Ecto neural progenitor cell (in vitro differentiated cells): Measurements from ENCODE around the gene SORCS2.

ENCODE experiments used
- DNase-seq: peaks from one replicate; pipeline ENCODE4 v3.0.0-alpha.2; 2018; ENCODE audit warnings: low spot score

Gene SORCS2

GRCh38 chr4:7672601-7673000 is 480.3 kb downstream of the SORCS2 start:
- no peak for DNase-seq

DNA sequence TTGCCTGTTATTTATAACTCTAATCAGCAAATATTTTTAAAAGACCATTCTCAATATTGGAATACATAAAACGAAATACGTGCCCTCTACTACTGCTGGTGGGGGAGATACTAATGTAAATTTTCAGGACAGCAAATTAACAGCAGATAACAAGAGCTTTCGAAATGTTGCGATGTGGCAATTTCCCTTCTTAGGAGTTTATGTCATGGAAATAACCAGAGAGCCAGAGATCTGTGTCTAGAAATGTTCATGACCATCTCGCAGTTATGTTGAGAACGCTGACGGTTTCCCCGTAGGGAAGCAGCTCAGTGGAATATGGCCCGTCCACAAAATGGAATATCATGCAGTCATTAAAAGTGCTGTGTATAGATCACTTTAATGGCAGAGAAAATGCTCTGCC is 480.8 kb downstream of the SORCS2 start:
- no peak for DNase-seq

- no peak for DNase-seq
Observed at GRCh38 chr4:7674706-7675105, 482.4 kb downstream of the SORCS2 start.

DNA sequence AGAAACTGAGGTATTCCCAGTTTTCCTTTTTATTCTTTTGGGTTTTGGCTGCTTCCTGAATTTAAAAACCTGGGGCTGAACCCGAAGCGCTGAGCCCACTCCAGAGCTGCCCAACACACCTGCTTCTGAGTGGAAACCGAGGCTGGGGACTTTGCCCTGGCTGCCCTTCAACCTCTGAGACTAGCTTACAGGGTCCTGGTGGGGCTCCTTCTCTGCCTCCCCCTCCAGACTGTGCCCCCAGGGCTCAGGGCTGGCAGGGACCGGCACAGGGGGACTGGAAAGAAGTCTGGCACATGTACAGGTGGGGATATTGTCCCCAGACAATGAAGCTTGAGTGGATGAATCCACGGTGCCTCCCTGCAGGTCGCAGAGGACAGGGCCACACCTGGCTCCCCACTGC is 482.8 kb downstream of the SORCS2 start:
- DNase-seq: no peak

DNA sequence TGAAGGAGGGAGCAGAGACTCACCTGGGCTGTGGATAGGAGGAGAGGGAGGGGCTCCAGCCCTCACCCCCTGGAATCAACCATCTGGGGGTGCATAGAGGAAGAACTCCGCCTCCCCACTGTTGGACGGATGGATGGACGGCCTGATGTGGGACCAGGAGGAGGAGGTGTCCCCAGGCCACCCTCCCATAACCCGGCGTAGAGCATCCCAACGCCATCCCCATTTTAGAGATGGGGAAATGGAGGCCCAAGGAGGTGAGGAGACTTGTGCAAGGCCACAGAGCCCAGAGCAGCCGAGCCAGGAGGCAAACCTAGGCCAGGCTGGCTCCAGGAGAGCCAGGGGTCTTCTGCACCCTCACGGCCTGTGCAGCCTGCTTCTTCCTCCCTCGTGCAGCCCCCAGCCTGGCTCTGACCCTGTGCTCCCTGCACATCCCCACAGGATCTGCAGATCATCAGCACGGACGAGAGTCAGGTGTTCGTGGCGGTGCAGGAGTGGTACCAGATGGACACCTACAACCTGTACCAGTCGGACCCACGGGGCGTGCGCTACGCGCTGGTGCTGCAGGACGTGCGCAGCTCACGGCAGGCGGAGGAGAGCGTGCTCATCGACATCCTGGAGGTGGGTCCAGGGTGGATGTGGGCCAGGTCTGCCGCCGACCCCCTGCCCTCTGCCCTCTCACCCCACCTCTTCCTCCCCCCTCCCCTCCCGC is 483.4 kb downstream of the SORCS2 start:
- DNase-seq: no peak

GRCh38 chr4:7676398-7676922 is 484.1 kb downstream of the SORCS2 start:
- no peak for DNase-seq

- no peak for DNase-seq
Observed at GRCh38 chr4:7677086-7677485, 484.7 kb downstream of the SORCS2 start.

DNA sequence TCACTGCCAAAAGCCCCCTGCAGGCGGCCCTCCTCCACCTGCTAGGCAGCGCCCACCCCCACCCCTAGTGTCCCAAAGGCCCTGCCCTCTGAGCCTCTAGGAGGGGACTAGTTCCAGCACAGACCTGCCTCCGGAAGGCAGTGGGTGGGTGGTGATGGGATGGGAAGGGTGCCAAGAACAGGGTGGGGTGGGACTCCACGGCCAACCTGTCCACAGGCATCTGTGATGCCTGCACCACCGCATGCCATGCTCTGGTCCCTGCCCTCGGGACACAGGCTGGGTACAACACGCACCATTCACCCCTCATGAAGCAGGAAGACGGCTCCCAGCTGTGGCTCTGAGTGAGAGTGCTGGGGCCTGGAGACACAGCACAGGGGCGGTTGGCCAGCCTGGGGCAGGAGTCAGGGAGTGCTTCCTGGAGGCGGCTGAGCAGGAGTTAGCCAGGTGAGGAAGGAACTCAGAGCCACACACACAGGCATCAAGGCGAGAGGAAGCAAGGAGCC is 485.5 kb downstream of the SORCS2 start:
- no peak for DNase-seq

DNA sequence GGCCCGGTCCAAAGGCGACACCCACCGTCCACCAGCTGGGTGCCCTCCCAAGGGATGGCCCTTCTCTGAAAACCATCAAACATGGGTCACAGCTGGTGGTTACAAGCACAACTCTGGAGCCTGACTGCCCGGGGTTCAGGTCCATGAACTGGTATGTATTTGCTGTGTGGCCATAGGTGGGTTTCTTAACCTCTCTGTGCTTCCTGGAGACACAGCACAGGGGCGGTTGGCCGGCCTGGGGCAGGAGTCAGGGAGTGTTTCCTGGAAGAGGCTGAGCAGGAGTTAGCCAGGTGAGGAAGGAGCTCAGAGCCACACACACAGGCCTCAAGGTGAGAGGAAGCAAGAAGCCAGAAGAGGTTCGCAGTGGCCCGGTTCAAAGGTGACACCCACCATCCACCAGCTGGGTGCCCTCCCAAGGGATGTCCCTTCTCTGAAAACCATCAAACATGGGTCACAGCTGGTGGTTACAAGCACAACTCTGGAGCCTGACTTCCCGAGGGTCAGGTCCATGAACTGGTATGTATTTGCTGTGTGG is 486.0 kb downstream of the SORCS2 start:
- DNase-seq: no peak

GRCh38 chr4:7679406-7680040 is 487.2 kb downstream of the SORCS2 start:
- no peak for DNase-seq

GRCh38 chr4:7680106-7680505 is 487.8 kb downstream of the SORCS2 start:
- no peak for DNase-seq

DNA sequence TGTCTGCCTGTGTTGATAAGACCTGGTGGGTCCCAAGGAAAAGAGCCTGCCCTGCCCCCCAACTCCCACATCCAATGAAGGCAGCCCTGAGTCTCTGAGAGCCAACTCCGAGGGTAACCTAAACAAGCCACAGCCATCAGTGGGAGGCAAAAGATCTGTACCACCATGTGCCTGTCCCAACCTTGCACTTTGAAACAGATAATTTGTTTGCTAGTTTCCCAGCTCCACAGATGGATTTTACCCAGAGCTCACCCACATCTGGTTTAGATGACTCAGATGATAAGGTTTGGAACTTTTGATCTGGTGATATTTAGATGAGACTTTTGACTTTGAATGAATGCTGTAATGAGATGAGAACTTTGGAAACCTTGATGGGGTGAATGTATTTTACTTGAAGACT is 488.4 kb downstream of the SORCS2 start:
- no peak for DNase-seq

DNA sequence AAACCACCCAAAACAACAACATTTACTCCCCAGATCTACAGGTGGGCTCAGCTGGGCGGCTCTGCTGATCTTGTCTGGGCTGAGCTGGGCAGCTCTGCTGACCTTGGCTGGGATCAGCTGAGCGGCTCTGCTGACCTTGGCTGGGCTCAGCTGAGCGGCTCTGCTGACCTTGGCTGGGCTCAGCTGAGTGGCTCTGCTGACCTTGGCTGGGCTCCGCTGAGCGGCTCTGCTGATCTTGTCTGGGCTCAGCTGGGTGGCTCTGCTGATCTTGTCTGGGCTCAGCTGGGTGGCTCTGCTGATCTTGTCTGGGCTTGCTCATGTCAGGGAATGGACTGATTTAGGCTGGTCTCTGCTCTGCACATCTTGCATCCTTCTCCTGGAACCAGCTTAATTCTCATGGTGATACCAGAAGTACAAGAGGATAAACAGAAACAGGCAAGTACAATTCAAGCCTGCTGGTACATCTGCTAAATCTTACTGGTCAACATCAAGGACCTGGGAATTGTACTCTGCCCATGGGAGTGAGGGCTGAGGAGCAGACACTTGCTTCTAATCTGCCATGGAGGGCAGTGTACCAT is 490.9 kb downstream of the SORCS2 start:
- no peak for DNase-seq

GRCh38 chr4:7684294-7684693 is 492.0 kb downstream of the SORCS2 start:
- DNase-seq: no peak

- DNase-seq: no peak
Observed at GRCh38 chr4:7686070-7686870, 493.9 kb downstream of the SORCS2 start.

DNA sequence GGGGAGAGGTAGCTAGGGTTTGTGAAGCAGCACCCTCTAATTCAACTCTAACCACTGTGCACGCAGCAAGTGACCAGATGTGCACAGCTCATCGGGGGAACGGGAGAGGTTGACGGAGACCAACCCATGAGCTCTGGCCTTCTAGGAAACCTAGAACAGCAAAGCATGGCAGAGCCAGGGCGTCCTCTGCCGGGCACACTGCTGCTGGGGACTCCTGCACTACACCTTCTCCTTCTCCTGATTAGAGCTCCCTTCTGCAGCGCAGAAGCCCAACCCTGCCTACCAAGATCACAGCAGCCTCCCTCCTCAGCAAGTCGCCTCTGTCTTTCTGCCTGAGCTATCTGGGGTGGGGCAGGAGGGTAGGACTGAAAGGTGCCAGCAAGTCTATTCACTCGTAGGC is 494.7 kb downstream of the SORCS2 start:
- DNase-seq: no peak

GRCh38 chr4:7687796-7688195 is 495.5 kb downstream of the SORCS2 start:
- no peak for DNase-seq

- no peak for DNase-seq
Observed at GRCh38 chr4:7689773-7690693, 497.7 kb downstream of the SORCS2 start.

GRCh38 chr4:7691061-7691460 is 498.7 kb downstream of the SORCS2 start:
- no peak for DNase-seq

DNA sequence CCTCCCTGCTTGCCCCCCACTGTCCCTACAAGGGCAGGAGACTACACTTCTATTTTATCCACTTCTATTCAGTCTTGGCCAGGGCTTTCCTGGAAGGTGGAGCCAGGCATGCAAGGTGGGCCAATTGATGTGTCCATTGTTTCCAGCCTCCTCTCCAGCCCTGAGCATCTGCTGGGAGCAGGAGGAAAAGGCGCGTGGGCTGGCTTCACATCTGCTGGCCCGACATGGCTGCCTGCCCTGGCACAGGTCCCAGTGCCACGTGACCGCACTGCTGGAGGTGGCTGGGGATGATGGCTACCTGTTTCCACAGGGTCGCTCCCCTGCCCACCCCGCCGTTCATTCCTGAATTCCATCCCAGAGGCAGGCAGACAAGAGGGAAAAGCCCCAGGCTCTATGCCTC is 499.6 kb downstream of the SORCS2 start:
- no peak for DNase-seq
